Kidney (tissue), 14 donors: ENCODE results near the gene SPATS1. TPM values are rescaled to one million over a fixed set of nuclear protein-coding genes. Genes with fewer than 3 reads are reported as not detected.

ENCODE experiments used
- DNase-seq, 5 donors: peaks; one replicate each; pipeline ENCODE4 v3.0.0-alpha.2; 2013 to 2020
- FAIRE-seq: peaks from 2 replicates; lab custom pipeline; 2012; peaks lifted over from hg19 to GRCh38; lab: Jason Lieb, UNC
- H3K27ac ChIP-seq, 2 donors: one replicate each; pipeline ENCODE4 v1.7.0; 2013; ENCODE audit warnings: low read depth in 2 of 2, low read length in 2 of 2, inconsistent platforms in 1 of 2
- H3K27me3 ChIP-seq: one replicate; pipeline ENCODE4 v1.7.1; 2013; ENCODE audit warnings: low read length, inconsistent platforms; ENCODE audit not compliant: control insufficient read depth, insufficient read depth
- H3K36me3 ChIP-seq, 3 donors: one replicate each; pipeline versions ENCODE4 v1.7.0 to v1.7.1; 2013; ENCODE audit warnings: low read length in 3 of 3, control low read depth in 1 of 3, inconsistent platforms in 1 of 3; ENCODE audit not compliant: insufficient read depth in 3 of 3, control insufficient read depth in 2 of 3
- H3K4me1 ChIP-seq, 3 donors: one replicate each; pipeline versions ENCODE4 v1.7.0 to v1.7.1; 2013; ENCODE audit warnings: low read length in 3 of 3, inconsistent platforms in 1 of 3, low read depth in 1 of 3; ENCODE audit not compliant: control insufficient read depth in 2 of 3, insufficient read depth in 2 of 3
- H3K4me3 ChIP-seq, 3 donors: one replicate each; pipeline versions ENCODE4 v1.7.0 to v1.8.1; 2013; ENCODE audit warnings: low read length in 3 of 3, control low read depth in 1 of 3, inconsistent platforms in 1 of 3
- H3K9ac ChIP-seq, 3 donors: one replicate each; pipeline versions ENCODE4 v1.7.0 to v1.7.1; 2013; ENCODE audit warnings: low read length in 3 of 3, control low read depth in 1 of 3, inconsistent platforms in 1 of 3
- H3K9me3 ChIP-seq, 3 donors: one replicate each; pipeline versions ENCODE4 v1.7.0 to v1.7.1; 2013; ENCODE audit warnings: low read length in 3 of 3, control low read depth in 1 of 3, inconsistent platforms in 1 of 3; ENCODE audit not compliant: control insufficient read depth in 2 of 3, insufficient read depth in 1 of 3
- intact Hi-C: fragments of 100-400 bp; cut with DNase I; formaldehyde crosslinking; loops from one replicate; pipeline ENCODE4 v1.11.1; 2022
- polyA plus RNA-seq: library from polyadenylated mRNA; stranded (reverse); fragments of 350-450 nt; fragmentation: Illumina TruSeq; extraction: RNeasy Lipid Tissue Mini Kit (QIAGEN cat#74804); gene quantifications from one replicate; pipeline ENCODE4 v1.2.3, GENCODE V29; 2014; ENCODE audit warnings: low read depth, low replicate concordance; ENCODE audit not compliant: insufficient read depth
- total RNA-seq: library from RNA; stranded (reverse); fragmentation: NEBNext Ultra II Directional; extraction: Animal tissue kit (Norgen Biotek cat#: 25700); gene quantifications from one replicate; pipeline ENCODE4 v1.2.1, GENCODE V29; 2021
- TF ChIP-seq, protein P1 (sequence below): IDR thresholded peaks from 3 replicates; pipeline ENCODE4 v1.5.1; 2012; ENCODE audit warnings: mild to moderate bottlenecking, moderate library complexity, borderline replicate concordance; ENCODE audit not compliant: insufficient read depth; ENCODE audit errors: extremely low read depth
- donor health status: control.
- donor health status: control.
- donor health status: control.
- donor health status: control.
- donor health status: control.
- donor health status: DM: yes; HTN: yes; CAD: no.
- donor health status: Normal renal cell carcinoma (clear cell type).

SPATS1 gene
- total and polyA plus RNA-seq, 2 donors from 2014 or later: not detected

DNA sequence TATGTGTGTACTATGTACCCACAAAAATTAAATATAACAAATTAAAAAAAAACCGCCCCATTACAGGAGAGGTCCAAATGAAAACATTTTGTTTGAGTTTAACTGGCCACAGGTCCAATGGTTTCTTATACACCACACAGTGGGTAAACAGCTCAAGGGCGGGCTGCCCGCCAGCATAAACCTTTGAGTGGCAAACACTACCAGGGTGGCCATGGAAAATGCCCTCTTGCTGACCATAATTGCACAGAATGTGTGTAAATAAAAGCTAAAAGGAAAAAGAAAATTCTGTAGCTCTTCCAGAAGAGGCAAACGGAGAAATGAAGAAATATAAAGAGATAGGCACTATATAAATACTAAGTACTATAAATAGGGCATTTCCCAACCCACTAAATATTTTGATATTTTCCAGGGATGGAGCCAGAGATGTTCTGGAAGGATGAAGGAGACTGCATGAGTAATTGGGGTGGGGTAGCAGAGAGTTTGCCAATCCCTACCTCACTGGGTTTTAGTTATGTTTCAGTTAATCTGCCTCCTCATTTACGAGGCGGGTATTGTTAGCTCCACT is 44.0 kb downstream of the SPATS1 start:
- no peaks in the 10 kb centered on the region for H3K27me3 ChIP-seq
- no peaks in the 10 kb centered on the region for H3K9me3 ChIP-seq
- TF ChIP-seq, protein P1, sequence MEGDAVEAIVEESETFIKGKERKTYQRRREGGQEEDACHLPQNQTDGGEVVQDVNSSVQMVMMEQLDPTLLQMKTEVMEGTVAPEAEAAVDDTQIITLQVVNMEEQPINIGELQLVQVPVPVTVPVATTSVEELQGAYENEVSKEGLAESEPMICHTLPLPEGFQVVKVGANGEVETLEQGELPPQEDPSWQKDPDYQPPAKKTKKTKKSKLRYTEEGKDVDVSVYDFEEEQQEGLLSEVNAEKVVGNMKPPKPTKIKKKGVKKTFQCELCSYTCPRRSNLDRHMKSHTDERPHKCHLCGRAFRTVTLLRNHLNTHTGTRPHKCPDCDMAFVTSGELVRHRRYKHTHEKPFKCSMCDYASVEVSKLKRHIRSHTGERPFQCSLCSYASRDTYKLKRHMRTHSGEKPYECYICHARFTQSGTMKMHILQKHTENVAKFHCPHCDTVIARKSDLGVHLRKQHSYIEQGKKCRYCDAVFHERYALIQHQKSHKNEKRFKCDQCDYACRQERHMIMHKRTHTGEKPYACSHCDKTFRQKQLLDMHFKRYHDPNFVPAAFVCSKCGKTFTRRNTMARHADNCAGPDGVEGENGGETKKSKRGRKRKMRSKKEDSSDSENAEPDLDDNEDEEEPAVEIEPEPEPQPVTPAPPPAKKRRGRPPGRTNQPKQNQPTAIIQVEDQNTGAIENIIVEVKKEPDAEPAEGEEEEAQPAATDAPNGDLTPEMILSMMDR: no peak
- peak overlapping the region; percentile 81 to 91 (median 82) for H3K9ac ChIP-seq
- intact Hi-C loops: no loop called here
- peak in 1 of 5 donors; percentile 13 for DNase-seq
- H3K4me3 ChIP-seq: peak overlapping the region; percentile 88 to 96 (median 93)
- peak overlapping the region in 1 of 2 donors; percentile 91 for H3K27ac ChIP-seq
- FAIRE-seq: no peak
- H3K36me3 ChIP-seq: no peaks in the 10 kb centered on the region
- H3K4me1 ChIP-seq: peaks cover 2 to 13% (median 8%) of the 10 kb centered on the region in 3 donors

DNA sequence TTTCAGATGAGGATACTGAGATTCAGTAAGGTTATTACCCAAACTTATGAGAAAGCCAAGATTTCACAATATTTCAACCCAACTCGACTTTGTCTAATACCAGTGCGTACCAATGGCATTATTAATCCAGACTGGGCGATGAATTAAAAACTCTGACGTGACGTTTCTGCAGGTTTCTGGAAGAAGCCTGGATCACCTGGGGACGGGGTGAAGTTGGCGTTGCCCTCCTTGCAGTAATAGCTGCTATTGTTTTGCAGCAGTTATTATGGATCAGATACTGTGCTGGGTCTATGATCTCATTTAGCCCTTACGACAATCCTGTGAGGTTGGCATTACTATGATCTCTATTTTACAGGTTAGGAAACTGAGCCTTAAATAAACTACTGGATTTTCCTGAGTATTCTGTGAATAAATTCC is 44.5 kb downstream of the SPATS1 start:
- intact Hi-C loops: no loop called here
- Histone ChIP-seq H3K9me3 (no peaks in the 10 kb centered on the region), H3K27me3 (no peaks in the 10 kb centered on the region), H3K4me1 (peaks cover 2 to 13% (median 8%) of the 10 kb centered on the region in 3 donors), H3K9ac (peak overlapping the region; percentile 81 to 91 (median 82)), H3K36me3 (no peaks in the 10 kb centered on the region), H3K27ac (peak overlapping the region; percentile 90 to 91), H3K4me3 (peak overlapping the region; percentile 88 to 96 (median 93))
- DNase-seq (peak in 2 of 5 donors; percentile 10 to 47), FAIRE-seq (no peak)
- TF ChIP-seq, protein P1: no peak

DNA sequence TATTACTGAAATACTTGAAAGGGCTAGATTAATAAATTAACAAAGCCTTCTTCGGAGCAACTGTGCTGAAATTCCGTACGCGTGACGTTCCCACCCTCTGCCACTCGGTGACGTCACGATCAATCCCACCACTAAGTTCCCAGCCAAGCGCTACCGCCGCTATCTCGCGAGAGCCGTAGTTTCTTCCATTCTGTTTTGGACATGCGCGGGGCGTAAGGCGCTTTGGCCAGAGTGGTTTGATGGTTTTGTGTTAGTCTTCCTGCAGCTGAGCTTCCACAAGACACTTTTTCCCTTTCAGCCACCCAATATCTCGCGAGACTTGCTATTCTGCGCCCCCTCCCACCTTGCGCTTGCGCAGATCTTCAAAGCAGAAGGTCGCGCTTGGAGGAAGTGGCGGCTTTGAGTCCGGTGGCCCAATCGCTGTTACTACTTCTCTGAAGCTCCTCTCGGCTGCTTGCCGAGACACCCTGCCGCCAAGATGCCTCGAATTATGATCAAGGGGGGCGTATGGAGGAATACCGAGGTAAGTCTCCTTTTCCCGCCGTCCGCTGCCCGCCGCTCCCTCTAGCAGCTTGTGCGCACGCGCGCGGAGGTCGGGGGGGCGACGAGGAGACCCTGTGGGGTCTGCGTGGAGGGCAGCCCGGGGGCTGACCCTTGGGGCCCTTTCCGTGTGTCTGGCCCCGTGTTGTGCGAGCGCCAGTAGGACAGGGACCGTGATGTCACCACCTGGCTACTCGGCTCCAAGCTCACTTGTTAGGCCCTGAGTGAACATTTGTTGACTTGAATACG is 45.1 kb downstream of the SPATS1 start, which contains the start of gene CDC5L:
TSS of gene CDC5L (plus strand) at position 361 of the 789 bp plus-strand sequence. CDS start at position 479, 118 bp downstream.
- TF ChIP-seq, protein P1: no peak
- FAIRE-seq (no peak), DNase-seq (peak; percentile 97 to 100 (median 99))
- H3K4me3 ChIP-seq: peak within 1 kb of the TSS; percentile 88 to 96 (median 93)
- peak within 1 kb of the TSS; percentile 81 to 91 (median 82) for H3K9ac ChIP-seq
- no peaks in the 10 kb centered on the region for H3K27me3 ChIP-seq
- peaks cover 0 to 3% (median 3%) of the 10 kb centered on the region in 3 donors for H3K36me3 ChIP-seq
- H3K9me3 ChIP-seq: no peaks in the 10 kb centered on the region
- peak within 1 kb of the TSS; percentile 90 to 91 for H3K27ac ChIP-seq
- peaks cover 2 to 13% (median 8%) of the 10 kb centered on the region in 3 donors for H3K4me1 ChIP-seq
- intact Hi-C loops: no loop called here
